SKM-1 (cell line): ENCODE results near the gene COX7A1.

ENCODE experiments used
- DNase-seq: peaks from one replicate; lab custom pipeline; 2025; ENCODE audit not compliant: unreplicated experiment; lab: John Stamatoyannopoulos, UW

The COX7A1 gene

DNA sequence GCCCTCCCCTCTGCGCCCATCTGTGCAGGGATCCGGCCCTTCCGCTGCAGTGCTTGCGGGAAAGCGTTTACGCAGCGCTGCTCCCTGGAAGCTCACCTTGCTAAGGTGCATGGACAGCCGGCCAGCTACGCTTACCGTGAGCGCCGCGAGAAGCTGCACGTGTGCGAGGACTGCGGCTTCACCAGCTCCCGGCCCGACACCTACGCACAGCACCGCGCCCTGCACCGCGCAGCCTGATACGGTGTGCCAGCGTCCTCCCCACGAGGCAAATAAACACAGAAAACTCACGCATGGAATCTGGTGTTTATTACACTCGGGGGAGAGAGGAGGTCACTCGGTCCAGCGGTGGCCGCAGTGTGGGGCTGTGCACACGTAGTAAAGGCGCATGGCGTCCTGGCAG, 38.8 kb downstream of the COX7A1 start:
- no peak for DNase-seq

DNA sequence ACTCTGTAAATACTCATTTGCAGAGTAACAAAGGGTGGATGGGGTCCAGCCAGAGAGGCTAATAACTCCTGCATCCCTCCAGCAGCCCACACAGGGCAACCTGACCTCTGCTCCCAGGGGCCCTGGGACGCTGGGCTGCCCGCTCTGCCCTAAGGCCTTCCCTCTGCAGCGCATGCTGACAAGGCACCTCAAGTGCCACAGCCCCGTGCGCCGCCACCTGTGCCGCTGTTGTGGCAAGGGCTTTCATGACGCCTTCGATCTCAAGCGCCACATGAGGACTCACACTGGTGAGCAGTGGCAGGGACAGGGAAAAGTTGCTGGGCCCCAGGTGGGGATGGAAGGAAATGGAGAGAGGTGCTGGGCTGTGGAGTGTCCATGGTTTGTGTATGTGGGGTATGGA, 39.6 kb downstream of the COX7A1 start:
- DNase-seq: no peak

DNA sequence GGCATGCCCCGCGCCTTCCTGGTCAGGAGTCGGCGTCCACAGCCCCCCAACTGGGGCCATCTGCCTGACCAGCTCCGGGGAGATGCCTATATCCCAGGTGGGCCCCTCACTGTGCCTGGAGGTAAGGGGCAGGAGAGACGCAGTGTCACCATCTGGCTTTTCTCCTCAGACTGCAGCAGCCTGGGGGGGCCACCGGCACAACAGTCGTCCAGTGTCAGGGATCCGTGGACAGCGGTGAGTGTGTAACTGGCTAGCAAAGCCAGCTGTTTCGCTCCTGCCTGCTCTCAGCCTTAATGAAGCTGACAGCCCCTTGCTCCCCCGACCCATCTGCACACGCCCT, 41.1 kb downstream of the COX7A1 start:
- DNase-seq: no peak

- no peak for DNase-seq
Measured at GRCh38 chr19:36110487-36111199, 41.6 kb downstream of the COX7A1 start, which contains the start of gene OVOL3. Gene OVOL3 (plus strand): TSS chr19:36111143. CDS start chr19:36111203, 60 bp downstream.

- DNase-seq: no peak
Measured at GRCh38 chr19:36108684-36109083, 43.6 kb downstream of the COX7A1 start.

DNA sequence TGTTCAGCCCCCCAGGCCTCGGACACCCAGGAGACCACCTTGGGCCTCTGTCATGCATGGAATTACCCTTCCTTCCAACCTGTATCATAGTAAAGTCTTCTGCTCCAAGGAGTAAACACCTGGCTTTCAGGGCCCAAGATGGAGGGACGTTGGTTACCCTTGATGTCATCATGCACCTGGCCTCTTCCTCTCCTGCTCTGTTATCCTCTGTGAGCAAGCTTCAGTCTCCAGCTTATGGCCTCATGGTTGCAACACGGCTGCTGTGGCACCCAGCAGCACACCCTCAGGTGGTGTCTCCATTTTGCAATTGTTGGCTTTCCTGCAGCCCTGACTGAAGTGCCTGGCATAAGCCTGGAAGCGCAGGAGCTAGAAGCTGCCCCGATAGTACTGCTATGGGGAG, 45.3 kb downstream of the COX7A1 start:
- no peak for DNase-seq

DNA sequence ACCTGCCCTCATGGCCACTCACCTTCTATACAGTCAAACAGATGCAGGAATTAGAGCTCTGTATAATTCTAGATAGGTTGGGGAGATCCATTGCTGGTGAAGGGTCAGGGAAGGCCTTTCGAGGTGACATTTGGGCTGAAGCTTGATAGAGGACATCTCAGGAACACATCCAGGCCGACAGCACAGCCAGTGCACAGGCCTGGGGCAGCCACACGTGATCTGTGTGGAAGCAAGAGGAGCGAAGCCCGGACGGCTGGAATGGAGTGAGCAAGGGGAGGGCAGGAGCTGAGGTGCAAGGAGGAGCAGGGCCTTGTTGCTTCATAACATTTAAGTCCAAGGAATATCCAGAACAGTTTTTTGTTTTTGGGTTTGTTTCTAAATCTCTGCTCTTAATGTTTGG, 45.8 kb downstream of the COX7A1 start:
- DNase-seq: no peak

GRCh38 chr19:36103842-36104552, 48.2 kb downstream of the COX7A1 start:
- DNase-seq: no peak

DNA sequence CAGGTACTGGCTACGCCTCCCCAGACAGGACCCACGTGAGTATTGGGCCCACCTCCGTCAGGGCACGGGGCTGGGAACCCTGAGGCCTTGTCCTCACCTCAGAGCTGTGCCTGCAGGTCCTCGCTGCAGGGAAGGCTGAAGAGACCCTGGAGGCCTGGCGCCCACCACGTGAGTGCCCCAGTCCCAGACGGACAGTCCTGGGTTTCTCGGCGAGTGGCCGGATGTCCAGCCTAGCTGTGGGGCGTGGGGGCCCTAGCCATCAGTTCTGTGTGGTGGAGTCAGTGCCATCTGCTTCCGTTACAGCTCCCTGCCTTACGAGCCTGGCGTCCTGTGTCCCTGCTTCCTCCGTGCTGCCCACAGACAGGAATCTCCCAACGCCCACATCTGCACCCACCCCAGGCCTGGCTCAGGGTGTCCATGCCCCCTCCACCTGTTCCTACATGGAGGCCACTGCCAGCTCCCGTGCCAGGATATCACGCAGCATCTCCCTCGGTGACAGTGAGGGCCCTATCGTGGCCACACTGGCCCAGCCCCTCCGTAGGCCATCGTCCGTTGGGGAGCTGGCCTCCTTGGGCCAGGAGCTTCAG, 49.1 kb downstream of the COX7A1 start:
- DNase-seq: no peak

DNA sequence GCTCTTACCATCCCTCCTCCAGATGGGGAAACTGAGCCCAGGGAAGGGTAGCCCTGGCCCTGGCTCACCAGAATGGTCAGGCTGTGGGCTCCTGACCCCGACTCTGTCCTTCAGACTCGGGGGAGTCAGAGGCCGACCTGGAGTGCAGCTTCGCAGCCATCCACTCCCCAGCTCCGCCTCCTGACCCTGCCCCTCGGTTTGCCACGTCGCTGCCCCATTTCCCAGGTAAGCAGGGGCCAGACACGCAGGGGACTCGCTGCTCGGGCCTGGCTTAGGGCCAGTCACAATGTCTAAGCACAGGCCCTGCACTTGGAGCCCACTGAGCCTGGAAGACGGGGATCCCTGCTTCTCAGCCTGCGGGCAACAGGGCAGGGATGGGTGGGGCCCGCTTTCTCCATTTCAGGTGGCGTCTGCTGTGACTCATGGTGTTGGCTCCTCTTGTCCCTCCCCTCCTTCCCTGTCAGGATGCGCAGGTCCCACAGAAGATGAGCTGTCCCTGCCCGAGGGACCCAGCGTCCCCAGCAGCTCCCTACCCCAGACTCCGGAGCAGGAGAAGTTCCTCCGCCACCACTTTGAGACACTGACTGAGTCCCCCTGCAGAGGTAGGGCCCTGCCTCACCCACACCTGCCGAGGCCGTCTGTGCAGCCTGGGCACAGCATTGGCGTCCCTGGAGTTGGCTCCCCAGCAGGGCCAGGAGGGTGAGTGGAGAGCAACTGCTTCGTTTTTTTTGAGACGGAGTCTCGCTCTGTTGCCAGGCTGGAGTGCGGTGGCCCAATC, 50.5 kb downstream of the COX7A1 start:
- no peak for DNase-seq
